Fibroblast of skin of back (primary cell): Measurements from ENCODE around the gene TTLL11.
A peak's percentile ranks its signal among the peaks of the same experiment; 100 is the strongest.

Experiments
- DNase-seq: peaks from one replicate; pipeline ENCODE4 v3.0.0-alpha.2; 2013

Gene TTLL11

GRCh38 chr9:121849554-121849953 lies 243.6 kb downstream of the TTLL11 start:
- DNase-seq, result no peak

GRCh38 chr9:121844562-121844961 lies 248.5 kb downstream of the TTLL11 start:
- DNase-seq, result no peak

GRCh38 chr9:121844098-121844497 lies 249.0 kb downstream of the TTLL11 start:
- DNase-seq, result peak; percentile 61

GRCh38 chr9:121842612-121842978 lies 250.5 kb downstream of the TTLL11 start:
- peak; percentile 88 for DNase-seq

DNA sequence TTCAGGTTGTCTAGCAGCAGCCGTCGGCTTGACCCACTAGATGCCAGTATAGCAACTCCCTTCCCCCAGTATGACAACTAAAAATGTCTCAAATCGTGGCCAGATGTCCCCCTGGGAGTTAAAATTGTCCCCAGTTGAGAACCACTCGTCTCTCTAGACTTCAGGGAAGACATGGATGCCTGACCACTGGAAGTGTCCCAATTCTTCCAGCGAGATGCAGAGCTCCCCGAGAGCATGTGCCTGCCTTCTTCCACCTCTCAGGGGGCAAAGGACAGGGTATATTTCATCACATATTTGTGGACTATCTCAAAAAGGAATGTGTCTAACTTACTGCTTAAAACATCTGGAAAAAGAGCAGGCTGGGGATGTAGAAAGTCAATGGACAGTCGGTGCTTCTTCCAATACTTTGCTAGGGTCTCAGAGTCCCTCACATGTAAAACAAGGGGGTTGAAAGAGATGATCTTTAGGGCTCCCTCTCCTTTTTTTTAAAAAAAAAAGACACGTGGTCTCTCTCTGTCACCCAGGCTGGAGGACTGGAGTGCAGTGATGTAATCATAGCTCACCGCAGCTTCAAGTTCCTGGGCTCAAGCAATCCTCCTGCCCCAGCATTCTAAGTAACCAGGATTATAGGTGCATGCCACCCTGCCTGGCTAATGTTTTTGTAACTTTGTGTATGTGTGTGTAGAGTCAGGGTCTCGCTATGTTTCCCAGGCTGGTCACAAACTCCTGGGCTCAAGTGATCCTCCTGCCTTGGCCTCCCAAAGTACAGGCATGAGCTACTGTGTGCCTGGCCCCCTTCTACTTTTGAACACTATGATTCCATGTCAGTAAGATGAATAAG lies 251.1 kb downstream of the TTLL11 start:
- DNase-seq, result peak; percentile 43

DNA sequence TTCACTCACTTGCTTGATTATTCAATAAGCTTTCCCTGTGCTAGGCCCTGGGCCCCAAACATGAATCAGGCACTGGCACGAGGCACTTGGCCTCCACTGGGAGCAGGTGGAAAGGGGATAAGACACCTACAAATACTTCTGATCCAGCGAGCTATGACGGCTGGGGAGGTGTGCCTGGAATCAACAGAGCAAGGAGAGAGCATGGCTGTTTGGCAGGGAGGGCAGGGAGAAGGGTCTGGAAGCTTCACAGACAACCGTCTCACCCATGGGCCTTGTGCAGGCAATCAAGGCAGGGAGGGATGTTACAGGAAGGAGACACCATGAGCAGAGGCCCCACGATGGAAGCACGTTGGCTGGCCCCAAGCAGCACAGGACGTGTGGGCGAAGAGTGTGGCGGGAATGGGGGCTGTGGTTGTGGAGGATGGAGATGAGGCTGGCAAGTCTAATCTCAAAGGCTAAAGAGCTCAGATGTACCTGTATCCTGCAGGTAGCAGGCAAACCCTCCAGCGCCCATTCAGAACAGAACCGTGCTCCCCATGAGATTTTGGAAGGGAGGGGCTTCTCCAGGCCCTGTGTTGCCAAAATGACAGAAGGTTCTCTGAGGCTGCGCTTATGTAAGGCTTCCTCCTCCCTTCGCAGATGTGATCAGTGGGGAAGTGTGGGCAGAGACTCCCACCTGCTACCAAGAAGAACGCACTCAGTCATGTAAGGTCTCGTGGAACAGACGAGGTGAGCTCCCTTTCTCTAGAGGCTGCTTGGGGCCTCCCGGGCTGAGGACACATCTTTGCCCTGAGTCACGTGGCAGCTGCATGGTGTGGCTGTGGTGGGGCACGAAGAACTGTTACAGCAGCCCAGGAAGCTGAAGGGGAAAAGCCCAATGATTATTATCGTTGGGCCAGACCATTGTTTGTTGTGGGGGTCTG lies 252.0 kb downstream of the TTLL11 start:
- DNase-seq, result no peak

DNA sequence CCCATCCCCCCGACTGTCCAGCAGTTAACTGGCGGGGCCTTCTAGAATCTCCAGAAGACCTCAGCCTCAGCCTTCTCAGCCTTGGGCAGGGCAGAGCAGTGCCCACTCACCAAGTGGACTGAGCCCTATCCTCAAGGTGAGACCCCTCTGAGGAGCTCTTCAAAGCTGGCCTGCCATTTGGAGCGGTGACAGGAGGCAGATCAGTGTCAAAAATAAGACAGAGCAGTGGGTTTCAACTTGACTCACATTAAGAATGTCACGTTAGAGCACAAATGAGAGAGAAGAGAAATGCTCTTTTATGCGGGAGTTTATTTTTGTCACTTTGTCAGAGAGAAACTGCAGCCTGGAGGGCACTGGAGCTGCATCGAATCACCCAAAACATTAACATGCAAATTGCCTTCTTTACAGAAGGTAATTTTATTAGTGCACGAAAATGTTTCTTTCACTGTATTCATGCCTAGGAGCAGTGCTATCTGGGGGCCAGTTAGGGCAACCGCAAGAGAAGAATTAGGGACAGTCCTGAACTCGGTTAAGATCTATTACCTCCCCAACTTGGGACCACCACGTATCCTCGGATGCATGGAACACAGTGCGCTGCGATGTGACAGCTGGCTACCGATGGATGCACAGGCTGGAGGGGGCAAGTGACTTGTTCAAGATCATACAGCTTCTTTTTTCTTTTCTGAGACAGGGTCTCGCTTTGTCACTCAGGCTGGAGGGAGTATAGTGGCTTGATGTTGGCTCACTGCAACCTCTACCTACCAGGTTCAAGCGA lies 253.2 kb downstream of the TTLL11 start:
- no peak for DNase-seq

DNA sequence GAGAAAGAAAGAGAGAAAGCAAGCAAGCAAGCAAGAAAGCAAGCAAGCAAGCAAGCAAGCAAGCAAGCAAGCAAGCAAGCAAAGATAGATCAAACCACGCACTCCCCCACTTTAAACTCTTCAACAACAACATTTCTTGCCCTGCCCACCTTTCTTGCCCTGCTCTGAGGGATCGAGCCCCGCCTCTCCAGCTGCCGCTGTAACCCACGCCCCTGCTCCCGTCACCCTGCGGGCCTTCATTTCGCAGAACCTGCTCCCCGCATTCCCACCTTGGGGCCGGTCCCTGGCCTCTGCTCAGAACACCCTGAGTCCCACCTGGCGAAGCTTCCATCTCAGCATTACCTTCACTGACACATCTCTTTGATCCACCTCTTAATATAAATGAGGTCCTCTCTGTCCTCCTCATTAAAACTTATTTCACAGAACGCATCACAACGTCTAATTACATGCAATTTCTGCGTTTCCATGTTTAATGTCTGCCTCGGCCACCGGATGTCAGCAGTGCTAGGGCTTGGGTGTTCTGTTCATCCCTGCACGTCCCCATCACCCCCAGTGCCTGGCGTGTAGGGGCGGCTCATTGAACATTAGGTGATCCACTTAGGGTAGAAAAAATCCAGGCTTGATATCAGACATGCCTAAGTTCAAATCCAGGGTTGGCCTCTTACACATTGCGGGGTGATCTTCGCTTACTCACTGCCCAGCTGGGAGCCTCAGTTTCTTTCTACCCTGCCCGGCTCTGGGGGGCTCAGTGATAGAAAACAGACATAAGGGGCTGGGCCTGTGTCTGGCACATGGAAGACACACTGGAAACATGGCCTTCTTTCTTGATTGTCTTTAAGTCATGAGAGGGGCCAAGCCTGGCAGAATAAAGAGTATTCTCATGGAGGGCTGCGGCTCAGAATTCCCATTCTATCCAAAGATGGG lies 254.1 kb downstream of the TTLL11 start:
- DNase-seq, result no peak

GRCh38 chr9:121837113-121837961 lies 255.8 kb downstream of the TTLL11 start:
- peak; percentile 67 for DNase-seq

DNA sequence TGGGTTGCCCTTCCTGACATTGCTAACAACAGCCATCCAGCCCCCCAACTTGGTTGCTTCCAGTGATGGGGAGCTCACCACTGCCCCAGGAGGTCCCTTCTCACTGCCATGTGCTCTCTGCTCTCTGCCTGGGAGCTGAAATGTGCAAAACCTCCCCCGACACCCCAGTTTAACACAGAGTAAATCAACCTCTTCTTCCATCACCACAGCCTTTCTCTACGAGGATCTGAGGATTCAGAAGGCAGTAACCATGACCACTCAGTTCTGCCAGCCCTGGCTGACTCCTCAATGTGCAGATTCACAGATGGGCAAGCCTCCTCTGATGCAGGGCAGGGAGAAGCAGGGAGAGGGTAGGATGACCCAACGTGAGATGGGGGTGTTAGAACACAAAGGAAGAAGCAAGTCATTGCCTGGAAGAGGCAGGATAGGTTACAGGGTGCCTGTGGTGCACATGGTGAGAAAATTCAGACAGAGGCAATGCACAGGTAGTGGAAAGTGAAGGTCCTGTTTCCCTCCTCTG lies 256.7 kb downstream of the TTLL11 start:
- DNase-seq, result no peak

DNA sequence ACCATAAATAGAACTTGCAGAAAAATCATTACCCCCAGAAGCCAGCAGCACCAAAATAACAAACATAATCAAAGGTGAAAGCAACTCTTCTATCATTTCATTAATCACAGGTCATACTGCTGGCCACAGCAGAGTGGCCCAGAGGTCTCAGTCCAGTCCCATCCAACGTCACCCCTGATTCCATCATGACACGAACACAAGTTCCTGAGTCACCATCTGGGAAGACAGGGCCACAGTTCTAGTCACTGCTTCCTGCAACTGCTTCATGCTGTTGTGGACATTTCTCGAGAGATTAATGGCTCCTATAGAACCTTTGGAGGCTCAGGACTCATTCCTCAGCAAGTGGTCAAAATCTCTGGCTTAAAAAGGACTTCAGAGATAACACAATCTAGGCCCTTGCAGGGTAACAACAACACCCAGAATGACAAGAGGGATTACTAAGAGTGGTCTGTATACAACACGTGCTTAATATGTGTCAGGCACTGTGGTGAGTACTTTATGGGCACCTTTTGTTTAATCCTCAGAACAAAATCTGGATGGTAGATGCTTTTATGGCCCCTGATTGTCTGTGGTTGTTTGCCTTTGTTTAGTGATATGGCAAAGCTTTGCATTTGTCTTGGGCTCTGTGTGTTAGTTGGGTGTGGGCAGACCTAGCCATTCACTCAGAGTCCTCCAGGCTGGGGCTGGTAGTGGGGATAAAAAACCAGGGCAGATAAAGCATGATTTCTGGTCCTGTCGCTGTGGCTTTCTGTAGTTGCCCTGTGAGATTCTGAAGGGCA lies 257.3 kb downstream of the TTLL11 start:
- DNase-seq, result no peak

GRCh38 chr9:121833061-121833460 lies 260.0 kb downstream of the TTLL11 start:
- no peak for DNase-seq

DNA sequence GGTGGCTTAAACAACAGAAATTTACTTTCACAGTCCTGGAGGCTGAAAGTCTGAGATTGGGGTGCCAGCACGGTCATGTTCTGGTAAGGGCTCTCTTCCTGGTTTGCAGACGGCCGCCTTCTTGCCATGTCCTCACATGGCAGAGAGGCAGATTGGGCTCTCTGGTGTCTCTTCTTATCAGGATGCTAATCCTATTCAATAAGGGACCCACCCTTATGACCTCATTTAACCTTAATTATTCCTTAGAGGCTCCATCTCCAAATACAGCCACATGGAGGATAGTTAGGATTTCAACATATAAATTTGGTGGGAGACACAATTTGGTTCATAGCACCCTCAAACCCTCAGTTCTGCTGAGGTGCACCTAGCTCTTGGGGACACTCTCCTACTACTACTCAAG lies 261.2 kb downstream of the TTLL11 start:
- no peak for DNase-seq

DNA sequence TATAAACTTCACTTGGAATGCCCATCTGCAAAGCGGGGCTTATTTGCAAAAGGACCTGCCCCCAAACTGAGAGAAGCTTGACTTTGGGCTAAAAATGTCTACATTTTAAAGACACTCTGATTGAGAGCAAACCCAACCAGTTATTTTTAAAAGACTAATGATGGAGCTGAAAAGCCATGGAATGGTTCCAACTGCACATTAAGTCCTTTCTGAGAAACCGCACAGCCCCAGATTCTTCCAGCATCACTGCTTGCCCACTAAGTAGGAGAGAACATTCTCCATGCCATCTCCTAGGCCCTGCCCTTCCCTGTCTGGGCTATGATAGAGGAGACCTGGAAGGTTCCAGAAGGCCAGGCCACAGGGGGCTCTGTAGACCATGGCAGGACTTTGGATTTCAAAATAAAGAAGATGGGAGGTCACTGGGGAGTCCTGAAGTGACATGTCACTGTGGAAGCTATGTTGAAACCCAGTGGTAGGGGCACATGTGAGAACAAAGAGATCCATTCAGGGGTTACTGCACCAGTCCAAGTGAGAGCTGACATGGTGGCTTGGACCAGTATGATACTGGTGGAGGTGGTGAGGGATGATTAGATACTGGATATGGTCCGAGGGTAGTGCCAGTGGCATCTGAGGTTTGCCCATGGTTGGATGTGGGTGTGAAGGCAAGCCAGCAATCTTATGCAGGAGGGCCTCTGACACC lies 262.5 kb downstream of the TTLL11 start:
- no peak for DNase-seq

DNA sequence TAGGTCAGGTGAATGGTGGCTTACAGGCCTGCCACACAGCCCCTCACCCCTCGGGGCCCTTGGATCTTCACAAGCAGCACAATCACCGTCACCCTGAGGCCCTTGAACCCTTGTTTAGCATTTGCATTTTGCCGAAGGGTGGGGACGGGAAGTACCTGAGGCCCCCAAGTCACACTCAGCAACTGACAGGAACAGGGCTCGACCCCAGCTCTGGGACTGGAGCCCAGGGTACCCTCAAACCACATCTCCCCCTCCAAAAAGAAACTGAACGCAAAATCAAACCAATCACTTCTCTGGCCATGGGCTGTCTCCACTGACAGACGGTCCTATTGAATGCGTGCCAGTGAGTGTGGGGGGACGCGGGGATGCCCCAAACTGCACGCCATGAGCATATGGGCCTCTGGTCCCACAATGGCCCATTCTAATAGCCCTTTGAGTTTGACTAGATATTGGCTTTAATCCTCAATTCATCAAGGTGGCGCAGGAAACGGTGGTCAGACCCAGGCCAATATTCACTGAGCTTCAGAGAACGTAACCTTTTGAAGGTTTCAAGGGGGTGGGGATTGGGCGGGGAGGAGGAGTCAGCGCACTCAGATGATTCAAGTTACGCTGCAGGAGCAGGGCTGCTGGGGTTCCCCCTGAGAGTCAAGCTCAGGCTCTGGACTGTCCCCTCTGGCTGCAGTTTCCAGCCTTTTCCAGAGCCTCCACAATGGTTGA lies 265.7 kb downstream of the TTLL11 start:
- DNase-seq, result no peak

GRCh38 chr9:121826711-121827110 lies 266.4 kb downstream of the TTLL11 start:
- DNase-seq, result no peak

- DNase-seq, result no peak
These were observed 267.9 kb downstream of the TTLL11 start for GRCh38 chr9:121825031-121825691.

DNA sequence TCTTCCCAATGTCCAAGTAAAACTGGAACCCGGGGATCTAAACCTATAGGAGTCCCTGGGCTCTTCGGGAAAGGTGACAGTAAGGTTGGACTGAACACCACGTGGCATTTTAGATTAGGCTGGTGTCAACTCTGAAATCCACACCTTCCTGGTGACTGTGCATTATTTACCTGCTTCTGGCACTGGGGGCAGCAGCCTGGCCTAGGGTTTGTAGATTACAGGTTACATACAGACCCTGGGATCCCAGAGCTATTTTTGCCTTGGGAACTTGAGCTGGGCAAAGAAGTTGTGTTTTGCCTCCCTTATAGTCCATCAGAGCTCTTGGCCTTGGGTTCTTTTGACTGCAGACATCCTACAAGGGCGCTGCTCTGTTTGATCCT lies 268.5 kb downstream of the TTLL11 start:
- DNase-seq, result no peak
